ENCODE data around the gene ATP13A3.

GRCh38 chr3:194447657-194448056 lies 39.1 kb downstream of the ATP13A3 start:
- TF ChIP-seq TARDBP (IDR thresholded peaks at IDR 0.05) (no peak), FOXK2 (IDR thresholded peaks at IDR 0.05) (no peak), BHLHE40 (IDR thresholded peaks at IDR 0.05; ENCODE audit: borderline replicate concordance) (no peak), FOXM1 (IDR thresholded peaks at IDR 0.05; ENCODE audit: borderline replicate concordance) (no peak), CTBP1 (IDR thresholded peaks at IDR 0.05; ENCODE audit: borderline replicate concordance) (no peak)

Measured in HEK293T (cell line).